GM21381 (cell line): ENCODE measurements around the gene TTC5.
"Not testable (repeated sequence)": the region's sequence is repeated elsewhere in the genome, so short reads cannot be mapped to it uniquely, and the experiment has no call there.

Source experiments
- ATAC-seq: cut with Tn5 transposase; IDR thresholded peaks from one replicate; pipeline ENCODE4 v1.9.1; 2021; ENCODE audit warnings: mild to moderate bottlenecking, moderate library complexity; ENCODE audit not compliant: unreplicated experiment

The TTC5 gene

DNA sequence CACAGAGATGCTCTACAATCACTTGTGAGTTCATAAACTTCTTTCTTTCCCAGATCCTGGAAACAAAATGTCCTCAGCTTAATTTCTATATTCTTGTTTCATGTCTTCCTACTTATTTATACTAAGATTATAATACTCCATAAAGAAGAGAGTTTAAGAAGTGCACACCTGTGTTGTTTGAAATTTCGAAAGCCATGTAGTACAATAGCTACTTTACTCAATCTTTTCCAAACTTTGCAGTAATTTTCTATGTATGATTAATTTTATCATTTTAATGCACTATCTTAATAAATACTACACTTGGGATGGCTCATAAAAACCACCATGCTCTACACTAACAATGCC, 300 bp upstream of the TTC5 start:
- ATAC-seq = no peak

DNA sequence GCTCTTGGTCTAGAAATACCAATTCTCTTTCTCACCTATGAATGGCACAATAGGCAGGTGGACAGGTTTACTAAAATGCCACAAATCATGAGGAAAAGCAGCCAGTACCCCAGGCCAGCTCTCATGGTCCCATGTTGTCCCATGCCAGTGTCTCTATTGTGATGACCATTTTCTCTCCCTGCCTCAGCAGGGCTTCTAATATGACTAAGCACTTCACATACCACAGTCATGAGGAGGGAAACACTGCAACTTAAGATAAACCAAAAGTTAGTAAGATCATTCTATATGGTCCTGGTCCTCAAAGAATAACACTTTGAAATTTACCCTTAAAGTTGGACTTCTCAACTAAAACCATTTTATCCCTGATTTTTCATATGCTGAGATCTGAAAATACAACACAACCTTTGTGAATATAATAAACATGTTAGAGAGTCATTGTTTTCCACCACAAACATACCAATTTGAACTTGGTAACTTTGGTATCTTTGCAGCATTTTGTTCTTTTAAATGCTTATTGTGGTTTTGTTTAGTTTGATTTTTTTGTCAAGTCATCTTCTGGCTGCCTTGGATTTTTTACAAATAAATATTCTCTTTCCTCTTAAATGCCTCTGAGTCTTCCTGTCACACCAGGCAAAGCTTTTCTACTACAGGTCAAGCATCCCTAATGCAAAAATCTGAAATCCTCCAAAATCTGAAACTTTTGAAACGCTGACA, 3.6 kb downstream of the TTC5 start:
- ATAC-seq = no peak

DNA sequence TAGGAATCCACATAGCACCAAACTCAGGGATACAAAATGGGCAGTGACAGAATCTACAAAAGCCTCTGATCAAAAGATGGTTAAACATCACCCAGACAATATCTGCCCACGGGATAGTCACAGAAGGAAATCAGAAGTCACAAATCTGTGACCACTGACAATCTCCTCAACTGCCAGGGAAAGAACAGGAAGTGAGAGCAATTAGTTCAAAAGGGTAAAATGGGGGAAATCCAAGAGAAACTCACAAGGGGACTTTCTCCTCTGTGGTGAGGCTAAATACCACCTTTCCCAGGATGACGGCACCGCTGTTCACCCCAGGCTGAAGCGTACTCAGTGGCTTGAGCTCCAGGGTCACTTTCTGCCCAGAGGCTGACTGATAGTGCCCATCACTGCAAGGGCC, 10.7 kb downstream of the TTC5 start:
- ATAC-seq = peak; percentile 76

DNA sequence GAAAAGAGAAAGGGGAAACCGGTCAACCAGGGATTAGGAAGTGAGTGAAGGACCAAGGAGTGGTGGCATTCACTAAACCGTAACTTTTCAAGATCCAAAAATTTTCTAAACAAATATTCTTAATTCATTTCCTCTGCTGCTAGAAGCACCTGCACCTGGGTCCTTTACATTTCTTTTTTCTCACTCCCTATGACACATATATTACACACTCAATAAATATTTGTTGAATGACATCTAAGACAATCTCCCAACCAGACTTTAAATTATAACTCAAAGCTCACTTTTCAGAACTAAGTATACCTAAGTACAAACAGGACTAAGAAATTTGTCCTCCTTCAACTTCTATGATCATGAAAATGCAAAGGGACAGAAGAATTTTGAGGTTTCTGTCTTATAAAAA, 11.1 kb downstream of the TTC5 start:
- no peak for ATAC-seq

DNA sequence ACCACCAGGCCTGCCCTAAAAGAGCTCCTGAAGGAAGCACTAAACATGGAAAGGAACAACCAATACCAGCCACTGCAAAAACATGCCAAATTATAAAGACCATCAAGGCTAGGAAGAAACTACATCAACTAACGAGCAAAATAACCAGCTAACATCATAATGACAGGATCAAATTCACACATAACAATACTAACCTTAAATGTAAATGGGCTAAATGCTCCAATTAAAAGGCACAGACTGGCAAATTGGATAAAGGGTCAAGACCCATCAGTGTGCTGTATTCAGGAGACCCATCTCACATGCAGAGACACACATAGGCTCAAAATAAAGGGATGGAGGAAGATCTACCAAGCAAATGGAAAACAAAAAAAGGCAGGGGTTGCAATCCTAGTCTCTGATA, 23.8 kb downstream of the TTC5 start:
- ATAC-seq = not testable (repeated sequence)

DNA sequence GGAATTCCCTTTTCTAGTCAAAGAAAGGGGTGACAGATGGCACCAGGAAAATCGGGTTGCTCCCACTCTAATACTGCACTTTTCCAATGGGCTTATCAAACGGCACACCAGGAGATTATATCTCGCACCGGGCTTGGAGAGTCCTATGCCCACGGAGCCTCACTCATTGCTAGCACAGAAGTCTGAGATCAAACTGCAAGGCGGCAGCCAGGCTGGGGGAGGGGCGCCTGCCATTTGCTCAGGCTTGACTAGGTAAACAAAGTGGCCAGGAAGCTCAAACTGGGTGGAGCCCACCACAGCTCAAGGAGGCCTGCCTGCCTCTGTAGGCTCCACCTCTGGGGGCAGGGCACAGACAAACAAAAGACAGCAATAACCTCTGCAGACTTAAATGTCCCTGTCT, 25.5 kb downstream of the TTC5 start:
- ATAC-seq = not testable (repeated sequence)

DNA sequence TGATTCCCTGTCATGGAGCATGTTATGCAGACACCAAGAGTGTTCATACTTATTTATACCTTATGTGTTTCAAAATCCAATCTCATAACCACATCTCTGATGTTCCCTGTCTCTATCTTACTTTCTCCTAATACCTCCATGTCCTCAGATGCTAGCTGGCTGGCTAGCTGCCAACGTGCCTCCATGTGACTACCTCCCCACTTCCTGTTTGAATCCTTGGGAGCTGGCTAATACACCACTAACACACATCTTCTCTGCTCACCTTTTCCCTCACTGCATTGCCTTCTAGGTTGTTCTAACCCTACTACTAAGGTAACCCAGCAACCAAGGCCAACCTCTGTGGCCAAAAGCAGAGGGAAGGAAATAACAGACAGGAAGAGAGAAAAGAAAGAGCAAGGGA, 27.3 kb downstream of the TTC5 start:
- ATAC-seq = no peak

DNA sequence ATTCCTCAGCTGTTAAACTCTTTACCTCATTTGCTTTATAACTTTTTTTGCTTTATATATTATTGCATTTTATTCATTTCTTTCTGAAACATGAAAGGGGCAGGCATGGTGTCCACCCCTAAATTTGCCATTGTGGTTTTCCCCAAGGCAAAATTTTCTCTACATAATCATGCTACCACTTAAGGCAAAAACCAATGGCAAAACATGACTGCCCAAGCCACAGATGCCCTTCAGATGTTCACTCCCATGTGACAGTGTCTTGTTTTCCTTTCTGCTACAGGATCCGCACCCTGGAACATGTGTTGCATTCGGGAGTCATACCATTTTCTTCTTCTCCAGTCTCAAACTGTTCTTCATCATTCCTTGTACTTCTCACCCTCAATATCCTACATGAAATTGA, 28.3 kb downstream of the TTC5 start:
- no peak for ATAC-seq

DNA sequence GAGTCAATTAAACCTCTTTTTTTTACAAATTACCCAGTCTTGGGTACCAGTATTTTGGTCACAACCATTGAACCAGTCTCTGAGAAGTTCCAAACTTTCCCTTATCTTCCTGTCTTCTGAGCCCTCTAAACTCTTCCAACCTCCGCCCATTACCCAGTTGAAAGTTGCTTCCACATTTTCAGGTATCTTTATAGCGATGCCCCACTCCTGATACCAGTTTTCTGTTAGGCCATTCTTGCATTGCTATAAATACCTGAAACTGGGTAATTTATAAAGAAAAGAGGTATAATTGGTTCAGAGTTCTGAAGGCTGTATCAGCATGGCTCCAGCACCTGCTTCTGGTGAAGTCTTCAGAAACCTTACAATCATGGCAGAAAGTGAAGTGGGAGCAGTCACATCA, 31.7 kb downstream of the TTC5 start:
- no peak for ATAC-seq

DNA sequence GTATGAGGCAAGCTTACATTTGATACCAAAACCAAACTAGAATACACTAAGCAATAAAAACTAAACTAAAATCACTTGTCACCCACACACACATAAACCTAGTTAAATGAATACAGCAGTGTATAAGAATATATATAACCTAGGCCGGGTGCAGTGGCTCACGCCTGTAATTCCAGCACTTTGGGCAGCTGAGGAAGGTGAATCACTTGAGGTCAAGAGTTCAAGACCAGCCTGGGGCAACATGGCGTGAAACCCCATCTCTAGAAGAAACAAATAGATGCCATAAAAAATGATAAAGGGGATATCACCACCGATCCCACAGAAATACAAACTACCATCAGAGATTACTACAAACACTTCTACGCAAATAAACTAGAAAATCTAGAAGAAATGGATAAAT, 41.4 kb downstream of the TTC5 start:
- not testable (repeated sequence) for ATAC-seq

DNA sequence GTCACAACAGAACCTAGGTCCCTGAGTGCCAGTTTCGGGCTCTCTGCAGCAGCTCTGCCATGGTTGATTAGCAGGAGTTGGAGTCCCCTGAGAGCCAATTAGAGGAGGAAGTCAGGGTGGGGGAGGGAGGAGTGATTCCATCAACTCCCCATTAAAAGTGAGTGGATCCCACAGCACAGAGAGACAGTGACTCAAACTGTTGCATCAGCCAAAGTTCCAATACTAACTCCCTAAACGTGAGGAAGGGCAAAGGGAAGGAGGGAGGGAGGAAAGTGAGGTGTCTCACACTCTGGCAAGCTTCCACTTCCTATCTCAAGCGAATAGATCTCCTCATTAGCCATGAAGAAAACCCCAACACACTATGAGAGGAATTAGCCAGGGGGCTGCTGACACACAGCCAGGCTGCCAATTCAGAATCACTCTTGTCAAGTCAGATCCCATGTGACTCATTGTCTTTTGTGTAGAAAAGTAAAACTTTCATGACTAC, 43.1 kb downstream of the TTC5 start:
- ATAC-seq = no peak

DNA sequence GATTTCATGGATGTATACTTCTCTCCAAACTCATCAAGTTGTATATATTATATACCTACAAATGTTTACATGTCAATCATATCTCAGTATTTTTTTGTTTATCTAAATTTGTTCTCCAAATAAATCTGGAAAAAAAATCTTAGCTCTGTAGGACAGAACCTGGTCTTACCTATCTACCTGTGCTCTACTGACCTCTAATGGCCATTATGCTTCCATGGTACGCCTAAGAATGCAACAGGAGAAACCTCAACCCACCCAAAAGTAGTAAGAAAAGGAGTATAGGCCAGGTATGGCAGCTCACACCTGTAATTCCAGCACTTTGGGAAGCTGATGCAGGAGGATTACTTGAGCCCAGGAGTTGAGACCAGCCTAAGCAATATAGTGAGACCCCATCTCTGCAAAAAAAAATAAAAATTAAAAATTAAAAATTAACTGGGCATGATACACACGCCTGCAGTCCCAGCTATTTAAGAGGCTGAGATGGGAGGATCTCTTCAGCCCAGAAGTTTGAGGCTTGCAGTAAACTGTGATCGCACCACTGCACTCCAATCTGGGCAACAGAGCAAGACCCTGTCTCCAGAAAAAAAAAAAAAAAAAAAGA, 58.0 kb downstream of the TTC5 start:
- no peak for ATAC-seq
